NCI-H146 (cell line): ENCODE measurements around the gene TSEN2.
A peak's percentile ranks its signal among the peaks of the same experiment; 100 is the strongest.

Experiments
- DNase-seq: peaks from one replicate; lab custom pipeline; 2025; lab: John Stamatoyannopoulos, UW

Gene TSEN2

DNA sequence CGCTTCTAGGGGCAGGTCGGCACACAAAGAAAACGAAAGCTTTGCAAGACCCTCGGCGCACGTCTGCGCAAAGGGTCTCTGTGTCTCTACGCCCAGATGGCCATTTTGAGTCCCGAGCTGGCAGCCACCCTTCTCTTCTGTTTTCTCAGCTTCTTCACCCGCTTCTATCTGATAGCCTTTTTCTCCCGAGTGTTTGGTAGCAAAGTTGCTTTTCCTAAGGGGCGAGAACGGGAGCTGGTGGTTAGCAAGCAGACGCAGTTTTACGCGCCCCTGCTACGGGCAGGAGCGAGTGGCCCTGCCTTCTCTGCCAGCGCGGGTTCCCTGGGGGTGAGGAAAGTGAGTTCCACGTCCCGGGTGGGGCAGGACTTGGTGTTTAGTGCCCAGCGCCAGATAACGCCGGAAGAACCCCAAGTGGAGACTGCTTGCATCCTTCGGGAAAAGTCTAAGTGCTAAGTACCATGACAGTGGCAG lies 69.7 kb downstream of the TSEN2 start:
- DNase-seq: no peak

DNA sequence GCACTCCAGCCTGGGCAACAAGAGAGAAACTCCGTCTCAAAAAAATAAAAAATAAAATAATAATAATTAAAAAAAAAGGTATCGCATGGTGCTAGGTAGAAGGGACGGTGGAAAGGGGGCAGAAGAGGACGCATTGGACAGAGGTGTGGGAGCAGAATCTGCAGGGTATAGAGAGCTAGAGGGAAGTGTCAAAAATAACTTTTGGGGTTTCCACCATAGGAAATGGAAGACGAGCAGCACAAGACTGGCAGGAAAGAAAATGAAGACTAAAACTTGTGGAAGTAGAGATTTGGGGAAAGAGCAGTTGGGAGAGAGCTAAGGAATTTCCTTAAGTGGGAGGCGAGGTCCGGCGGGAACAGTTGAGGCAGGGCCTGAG lies 72.0 kb downstream of the TSEN2 start:
- DNase-seq: no peak

DNA sequence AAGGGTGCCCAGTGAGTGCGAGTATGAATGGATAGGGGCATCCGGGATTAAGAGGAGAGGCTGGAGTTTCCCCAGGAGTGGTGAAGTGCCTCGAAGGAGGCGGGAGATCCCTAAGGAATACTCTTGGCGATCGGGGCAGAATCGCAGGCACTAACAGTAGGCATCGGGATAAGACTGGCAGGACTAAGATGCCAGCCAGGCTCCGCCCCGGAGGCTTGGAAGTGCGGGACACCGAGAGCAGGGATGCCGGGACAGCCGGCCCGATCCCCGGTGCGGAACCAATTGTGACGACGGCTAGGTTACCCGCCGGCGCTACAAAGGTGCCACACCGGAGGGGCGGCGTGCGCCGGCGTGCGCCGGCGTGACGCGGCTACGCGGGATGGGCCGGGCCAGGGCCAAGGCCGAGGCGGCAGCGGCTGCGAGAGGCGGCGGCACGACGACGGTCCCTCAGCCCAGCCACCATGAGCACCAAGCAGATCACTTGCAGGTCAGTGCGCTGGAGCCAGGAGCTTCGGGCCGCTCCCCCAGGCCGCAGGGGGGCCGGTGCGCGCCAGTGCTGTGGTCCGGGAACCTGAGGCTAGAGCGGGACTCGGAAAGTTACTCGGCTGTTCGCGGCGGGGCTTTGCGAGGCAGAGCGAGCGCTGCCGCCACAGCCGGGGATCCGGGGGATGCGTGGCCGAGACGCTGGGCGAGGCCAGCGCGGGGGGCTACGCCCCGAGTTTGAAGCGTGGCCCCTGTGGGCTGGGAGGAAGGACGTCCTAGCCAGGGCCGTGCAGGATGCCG lies 72.6 kb downstream of the TSEN2 start, which contains the start of gene MKRN2:
Gene MKRN2 (plus strand): TSS at position 398 of the 783 bp plus-strand sequence. CDS start 64 bp downstream, at position 462.
- peak; percentile 76 for DNase-seq

DNA sequence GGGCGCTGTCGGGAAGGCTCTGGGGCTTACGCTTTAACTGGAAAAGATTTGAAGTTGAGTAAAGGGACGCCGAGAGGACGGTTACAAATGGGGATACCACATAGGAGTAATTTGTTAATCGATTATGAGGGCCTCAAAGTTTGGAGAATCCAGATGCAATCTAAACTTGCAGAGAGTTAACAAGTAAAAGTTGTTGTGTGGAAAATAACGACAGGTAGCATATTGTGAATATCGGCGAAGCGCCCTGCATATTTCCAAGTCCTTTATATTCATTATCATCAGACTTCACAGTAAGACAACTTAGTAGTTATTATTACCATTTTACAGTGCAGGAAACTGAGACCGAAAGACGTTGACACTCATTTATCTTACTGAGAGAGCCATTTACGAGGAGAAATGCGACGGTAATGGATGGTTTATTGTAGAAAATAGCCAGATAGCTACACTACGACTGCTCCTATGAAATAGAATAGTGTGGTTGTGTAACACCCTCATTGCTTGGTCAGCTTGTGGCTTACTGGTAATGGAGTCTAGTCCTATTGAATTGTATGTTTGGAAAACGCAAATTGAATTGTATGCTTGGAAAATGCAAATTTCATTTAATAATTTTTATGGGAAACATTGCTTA lies 73.3 kb downstream of the TSEN2 start:
- no peak for DNase-seq

DNA sequence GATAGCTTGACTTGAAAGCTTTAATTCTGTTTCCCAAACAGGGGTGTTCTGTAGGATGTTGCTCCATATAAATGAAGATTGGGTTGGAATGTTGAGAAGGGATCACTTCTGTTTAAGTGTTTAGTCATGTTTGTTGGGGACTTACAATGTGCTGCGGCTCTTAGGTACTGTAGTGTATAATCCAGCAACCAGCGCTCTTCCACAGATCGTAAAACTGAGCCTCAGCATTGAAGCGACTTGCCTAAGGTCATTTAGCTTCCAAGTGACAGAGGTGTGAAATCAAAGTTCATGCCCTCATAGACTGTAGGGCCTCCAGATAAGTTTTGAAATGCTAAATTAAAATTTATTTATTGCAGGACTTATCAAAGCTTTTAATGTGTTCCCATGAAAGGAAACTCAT lies 74.4 kb downstream of the TSEN2 start:
- no peak for DNase-seq

DNA sequence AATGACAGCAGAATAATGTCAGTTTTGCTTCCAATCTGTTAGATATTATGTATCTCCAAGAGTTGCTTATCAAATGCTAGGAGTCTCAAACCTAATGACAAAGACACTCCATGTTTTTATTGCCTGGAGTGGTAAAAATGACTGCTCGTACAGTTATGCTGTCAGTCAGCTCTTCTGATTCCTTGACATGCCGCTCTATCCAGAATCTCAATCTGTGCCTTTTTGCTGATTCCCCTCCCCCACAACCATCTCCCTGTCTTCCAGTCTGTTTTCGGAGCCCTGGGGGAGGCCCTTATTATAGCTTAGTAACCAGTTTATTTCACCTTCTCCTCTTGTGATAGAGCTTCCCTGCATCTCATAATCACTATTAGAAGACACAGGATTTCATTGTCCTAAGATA lies 75.2 kb downstream of the TSEN2 start:
- DNase-seq: no peak

DNA sequence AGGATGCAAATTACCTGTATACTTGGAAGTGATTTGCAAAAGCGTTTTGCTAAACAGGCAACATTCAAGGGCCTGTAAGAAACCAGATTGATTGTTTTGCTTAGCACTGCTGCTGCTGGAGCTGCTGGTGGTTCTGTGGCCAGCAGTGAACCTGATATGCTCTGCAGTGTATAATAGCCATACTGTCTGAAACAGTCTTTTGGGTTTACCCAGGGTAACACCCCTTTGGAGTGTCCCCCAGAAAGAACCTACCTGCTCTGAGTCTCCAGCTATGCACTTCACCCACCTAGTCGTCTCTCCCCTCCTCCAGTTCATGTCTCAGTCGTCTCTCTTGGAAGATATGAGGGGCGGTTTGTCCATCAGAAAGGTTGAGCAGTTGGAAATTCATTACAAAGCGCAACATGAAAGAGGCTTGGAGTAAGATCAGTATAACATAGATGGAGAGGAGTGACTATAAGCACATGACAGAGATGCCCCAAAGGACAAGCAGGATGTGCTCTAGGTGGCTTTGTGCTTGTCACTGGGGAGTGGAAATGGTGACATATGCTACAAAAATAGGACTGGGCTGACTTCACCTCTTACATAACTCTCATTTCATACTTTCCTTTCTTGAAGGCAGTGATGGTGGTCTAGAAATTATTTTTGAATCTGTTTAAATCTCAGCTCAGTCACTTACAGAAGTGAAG lies 76.4 kb downstream of the TSEN2 start:
- no peak for DNase-seq

DNA sequence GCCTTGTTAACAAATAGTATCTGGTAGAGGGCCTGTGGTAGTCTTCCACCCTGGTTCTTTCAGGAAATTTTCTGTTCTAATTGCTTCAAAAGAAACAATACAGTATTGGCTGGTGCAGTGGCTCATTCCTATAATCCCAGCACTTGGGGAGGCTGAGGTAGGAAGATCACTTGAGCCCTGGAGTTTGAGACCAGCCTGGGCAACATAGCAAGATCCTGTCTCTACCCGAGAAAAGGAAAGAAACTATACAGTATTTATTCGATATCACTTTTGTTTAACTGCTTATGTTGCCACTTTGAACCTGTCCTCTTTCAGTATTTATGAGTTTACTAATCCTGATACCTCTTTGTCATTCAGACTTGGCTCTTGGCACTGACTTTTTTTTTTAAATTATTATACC lies 77.1 kb downstream of the TSEN2 start:
- DNase-seq: no peak

DNA sequence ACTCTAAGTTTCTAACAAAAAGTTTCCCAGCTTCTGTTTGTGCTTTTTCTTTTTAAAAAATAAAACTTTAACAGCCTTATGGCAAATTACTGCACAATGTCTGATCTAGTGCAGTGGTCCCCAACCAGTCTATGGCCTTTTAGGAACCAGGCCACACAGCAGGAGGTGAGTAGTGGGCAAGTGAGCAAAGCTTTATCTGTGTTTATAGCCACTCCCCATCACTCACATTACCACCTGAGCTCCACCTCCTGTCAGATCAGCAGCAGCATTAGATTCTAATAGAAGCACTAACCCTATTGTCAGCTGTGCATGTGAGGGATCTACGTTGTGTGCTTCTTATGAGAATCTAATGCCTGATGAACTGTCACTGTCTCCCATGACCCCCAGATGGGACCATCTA lies 78.2 kb downstream of the TSEN2 start:
- DNase-seq: no peak

DNA sequence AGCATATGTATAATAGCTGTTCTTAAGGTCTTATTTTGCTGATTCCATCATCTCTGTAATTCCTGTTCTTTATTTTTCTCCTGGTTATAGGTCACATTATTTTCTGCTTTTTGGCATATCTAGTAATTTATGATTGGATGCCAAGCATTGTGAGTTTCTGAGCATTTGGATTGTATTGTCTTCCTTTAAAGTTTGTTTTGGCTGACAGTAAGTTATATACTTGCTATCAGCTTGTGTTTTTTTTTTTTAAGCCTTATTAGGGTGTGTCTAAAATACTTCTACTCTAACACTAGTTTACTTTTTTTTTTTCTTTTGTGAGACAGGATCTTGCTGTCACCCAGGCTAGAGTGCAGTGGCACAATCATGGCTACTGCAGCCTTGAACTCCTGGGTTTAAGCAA lies 82.7 kb downstream of the TSEN2 start:
- DNase-seq: no peak

DNA sequence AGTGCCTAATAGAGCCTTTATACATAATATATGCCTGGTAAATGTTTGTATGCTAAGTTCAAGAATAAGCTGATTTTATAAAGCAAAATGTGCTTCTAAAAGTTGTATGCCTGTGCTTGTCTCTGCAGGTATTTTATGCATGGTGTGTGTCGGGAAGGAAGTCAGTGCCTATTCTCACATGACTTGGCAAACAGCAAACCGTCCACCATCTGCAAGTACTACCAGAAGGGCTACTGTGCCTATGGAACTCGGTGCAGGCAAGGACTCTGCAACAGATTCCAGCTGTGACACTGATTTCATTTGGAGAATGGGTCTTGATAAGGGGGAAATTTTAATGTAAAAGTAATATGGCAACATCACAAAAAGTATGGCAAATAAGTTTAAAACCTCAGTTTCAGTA lies 84.5 kb downstream of the TSEN2 start:
- no peak for DNase-seq

DNA sequence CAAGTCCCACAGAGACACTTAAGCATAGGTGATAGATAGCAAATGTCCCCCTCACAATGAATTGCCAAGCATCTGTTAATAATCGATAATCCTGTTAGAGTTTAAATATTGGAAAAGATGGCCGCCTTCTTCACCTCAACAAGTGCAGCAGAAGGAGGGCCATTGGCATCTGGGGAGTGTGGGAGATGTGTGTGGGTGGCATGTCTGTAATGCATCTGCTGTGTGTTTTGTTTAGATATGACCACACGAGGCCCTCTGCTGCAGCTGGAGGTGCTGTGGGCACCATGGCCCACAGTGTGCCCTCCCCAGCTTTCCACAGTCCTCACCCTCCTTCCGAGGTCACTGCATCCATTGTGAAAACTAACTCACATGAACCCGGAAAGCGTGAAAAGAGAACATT lies 85.6 kb downstream of the TSEN2 start:
- no peak for DNase-seq

DNA sequence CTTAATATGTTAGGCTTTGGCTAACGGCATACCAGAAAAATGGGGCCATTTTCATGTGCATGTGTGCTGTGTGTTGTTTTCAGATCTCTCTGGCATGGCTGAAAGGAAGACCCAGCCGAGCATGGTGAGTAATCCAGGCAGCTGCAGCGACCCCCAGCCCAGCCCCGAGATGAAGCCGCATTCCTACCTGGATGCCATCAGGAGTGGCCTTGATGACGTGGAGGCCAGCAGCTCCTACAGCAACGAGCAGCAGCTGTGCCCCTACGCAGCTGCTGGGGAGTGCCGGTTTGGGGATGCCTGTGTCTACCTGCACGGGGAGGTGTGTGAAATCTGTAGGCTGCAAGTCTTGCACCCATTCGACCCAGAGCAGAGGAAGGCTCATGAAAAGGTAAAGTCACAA lies 87.7 kb downstream of the TSEN2 start:
- DNase-seq: no peak

DNA sequence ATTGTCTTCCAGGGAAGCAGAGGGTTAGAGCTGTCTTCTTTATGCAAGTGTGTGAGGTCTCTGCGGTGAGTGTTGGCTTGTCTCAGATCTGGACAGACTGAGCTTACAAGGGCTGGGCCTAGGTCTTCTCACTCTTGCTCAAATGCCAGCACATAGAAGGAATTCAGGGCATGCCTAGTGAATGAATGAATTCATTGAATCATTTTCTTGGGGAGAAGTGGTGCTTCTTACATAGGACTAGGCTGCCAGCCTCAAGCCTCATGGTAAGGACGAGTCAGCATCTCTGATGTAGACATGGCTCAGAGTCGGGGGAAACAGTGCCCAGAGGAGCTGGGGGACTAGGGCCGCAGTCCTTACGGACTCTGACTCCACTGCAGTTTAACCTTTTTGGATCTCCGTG lies 89.9 kb downstream of the TSEN2 start:
- no peak for DNase-seq

DNA sequence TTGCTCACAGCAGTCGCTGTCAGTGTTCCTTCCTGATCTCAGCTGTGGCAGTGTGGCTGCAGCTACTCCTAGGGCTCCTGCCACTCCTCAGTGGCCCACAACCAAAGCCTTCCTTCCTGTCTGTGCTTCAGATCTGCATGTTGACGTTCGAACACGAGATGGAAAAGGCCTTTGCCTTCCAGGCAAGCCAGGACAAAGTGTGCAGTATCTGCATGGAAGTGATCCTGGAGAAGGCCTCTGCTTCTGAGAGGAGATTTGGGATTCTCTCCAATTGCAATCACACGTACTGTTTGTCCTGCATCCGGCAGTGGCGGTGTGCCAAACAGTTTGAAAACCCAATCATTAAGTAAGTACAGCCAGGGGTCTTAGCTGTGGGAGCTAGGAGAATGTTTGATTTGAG lies 90.4 kb downstream of the TSEN2 start:
- no peak for DNase-seq

DNA sequence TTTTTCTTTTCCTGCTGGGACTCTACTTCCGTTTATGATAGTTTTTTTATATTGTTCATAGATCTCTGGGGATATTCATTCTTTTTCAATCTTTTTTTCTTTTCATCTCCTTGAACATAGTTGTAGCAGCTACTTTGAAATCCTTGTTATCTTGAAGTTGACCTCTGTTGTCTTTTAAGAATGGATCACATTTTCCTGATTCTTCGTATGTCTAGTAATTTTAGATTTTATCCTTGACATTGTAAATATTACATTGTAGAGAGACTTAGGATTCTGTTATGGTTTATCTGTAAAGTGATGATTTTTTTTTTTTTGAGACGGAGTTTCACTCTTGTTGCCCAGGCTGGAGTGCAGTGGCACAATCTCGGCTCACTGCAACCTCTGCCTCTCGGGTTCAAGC lies 93.1 kb downstream of the TSEN2 start:
- DNase-seq: no peak

DNA sequence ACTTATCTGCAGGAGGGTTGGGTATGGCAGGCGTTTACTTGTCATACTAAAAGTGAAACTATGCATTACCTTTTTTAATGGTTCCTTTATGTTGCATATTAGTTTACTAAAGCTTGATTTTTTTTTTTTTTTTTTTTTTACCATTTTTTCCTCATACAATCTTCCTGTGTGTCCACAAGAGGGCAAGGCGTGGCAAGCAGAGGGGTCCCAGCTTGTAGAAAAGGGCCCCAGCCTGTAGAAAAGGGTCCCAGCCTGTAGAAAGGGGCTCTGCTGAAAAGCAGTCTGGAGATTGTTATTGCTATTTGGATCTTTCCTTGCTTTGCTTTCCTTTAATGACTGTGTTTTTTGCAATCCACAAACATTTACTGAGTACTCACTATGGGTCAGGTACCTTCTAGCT lies 94.5 kb downstream of the TSEN2 start:
- DNase-seq: no peak

DNA sequence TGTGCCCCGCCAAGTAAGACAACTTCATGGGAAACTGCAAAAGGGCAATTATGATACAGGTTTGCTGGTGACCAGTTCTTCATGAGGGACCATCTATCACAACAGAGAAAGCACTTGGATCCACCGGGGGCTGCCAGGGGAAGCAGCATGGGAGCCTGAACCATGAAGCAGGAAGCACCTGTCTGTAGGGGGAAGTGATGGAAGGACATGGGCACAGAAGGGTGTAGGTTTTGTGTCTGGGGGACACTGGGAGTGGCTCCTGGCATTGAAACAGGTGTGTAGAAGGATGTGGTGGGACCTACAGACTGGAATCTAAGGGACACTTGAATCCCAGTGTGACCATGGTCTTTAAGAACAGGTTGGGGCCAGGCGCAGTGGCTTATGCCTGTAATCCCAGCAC lies 95.2 kb downstream of the TSEN2 start:
- DNase-seq: no peak

DNA sequence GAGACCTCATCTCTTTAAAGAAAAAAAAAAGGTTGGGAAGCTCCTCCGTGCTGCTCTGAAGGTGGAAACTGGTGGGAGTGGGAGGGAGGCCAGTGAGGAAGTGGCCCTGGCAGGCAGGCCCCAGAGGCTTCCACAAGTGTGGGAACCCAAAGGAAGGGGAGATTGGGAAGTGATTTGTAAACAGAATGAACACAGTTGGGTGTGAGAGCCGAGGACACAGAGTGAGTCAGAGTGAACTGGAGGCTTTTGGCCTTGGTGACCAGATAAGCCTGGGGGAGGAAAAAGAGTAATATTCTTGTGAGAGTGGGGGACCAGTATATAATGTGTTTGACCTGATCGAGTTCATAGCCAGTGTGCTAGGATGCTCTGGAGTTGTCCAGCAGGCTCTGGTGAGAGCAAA lies 95.6 kb downstream of the TSEN2 start:
- no peak for DNase-seq

DNA sequence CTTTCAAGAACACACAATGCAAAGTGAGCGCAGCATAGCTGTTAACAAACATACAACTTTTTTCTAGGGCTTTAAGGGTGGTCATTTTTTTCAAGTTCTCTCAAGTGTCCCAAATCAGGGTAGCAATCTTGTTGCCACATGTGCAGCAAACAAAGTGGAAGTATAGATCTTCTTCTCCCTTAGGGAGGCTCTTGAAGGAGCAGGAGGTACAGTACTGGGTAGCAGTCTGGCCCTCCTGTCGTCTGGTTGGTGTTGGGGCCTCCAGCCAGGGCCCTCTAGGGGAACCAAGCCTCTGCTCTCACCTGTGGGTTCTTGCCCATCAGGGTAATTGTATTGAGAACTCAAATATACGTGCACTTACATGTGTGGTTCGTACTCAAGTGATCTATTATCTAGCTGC lies 98.5 kb downstream of the TSEN2 start:
- no peak for DNase-seq
